Measurements from ENCODE around the gene GCNA. TPM values are rescaled to one million over a fixed set of nuclear protein-coding genes. Genes with fewer than 3 reads are reported as not detected.

GCNA gene
- total RNA-seq, 4 donors from 2014 or later = 0.67 to 3.8 (median 0.98) TPM

GRCh38 chrX:71542411-71542810 lies 35.8 kb upstream of the GCNA start:
- no peak for DNase-seq (ENCODE audit: low spot score in 2 of 2)
- TF ChIP-seq, protein P1, sequence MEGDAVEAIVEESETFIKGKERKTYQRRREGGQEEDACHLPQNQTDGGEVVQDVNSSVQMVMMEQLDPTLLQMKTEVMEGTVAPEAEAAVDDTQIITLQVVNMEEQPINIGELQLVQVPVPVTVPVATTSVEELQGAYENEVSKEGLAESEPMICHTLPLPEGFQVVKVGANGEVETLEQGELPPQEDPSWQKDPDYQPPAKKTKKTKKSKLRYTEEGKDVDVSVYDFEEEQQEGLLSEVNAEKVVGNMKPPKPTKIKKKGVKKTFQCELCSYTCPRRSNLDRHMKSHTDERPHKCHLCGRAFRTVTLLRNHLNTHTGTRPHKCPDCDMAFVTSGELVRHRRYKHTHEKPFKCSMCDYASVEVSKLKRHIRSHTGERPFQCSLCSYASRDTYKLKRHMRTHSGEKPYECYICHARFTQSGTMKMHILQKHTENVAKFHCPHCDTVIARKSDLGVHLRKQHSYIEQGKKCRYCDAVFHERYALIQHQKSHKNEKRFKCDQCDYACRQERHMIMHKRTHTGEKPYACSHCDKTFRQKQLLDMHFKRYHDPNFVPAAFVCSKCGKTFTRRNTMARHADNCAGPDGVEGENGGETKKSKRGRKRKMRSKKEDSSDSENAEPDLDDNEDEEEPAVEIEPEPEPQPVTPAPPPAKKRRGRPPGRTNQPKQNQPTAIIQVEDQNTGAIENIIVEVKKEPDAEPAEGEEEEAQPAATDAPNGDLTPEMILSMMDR (IDR thresholded peaks at IDR 0.05) = no peak
- no peak for TF ChIP-seq POLR2A (IDR thresholded peaks at IDR 0.05)
- 58 to 62% methylated on average over 1 of the region's 1 CpG for WGBS, 2 donors
- intact Hi-C loops (cut with DNase I; ENCODE audit: low total_unique reads) = no loop called here
- no peak overlapping the region for H3K4me3 ChIP-seq (ENCODE audit: low read depth, poor library complexity, severe bottlenecking)

GRCh38 chrX:71542825-71543224 lies 35.4 kb upstream of the GCNA start:
- intact Hi-C loops (cut with DNase I; ENCODE audit: low total_unique reads) = no loop called here
- TF ChIP-seq POLR2A (IDR thresholded peaks at IDR 0.05) = no peak
- DNase-seq (ENCODE audit: low spot score in 2 of 2) = no peak
- WGBS, 2 donors = 76 to 81% methylated on average over 2 of the region's 2 CpGs
- H3K4me3 ChIP-seq (ENCODE audit: low read depth, poor library complexity, severe bottlenecking) = no peak overlapping the region

- H3K4me3 ChIP-seq (ENCODE audit: low read depth, poor library complexity, severe bottlenecking) = no peak overlapping the region
- TF ChIP-seq, protein P1 (IDR thresholded peaks at IDR 0.05) = no peak
- no peak for TF ChIP-seq POLR2A (IDR thresholded peaks at IDR 0.05)
- 12 to 52% methylated on average over 2 of the region's 2 CpGs for WGBS, 2 donors
- intact Hi-C loops (cut with DNase I; ENCODE audit: low total_unique reads) = no loop called here
- DNase-seq (ENCODE audit: low spot score in 2 of 2) = no peak
Measured at GRCh38 chrX:71543316-71543715, 34.9 kb upstream of the GCNA start.

- 89 to 94% methylated on average over 7 of the region's 7 CpGs for WGBS, 2 donors
- no peak for DNase-seq (ENCODE audit: low spot score in 2 of 2)
- intact Hi-C loops (cut with DNase I; ENCODE audit: low total_unique reads) = no loop called here
- no peak overlapping the region for H3K4me3 ChIP-seq (ENCODE audit: low read depth, poor library complexity, severe bottlenecking)
- TF ChIP-seq POLR2A (IDR thresholded peaks at IDR 0.05) = no peak
- TF ChIP-seq, protein P1 (IDR thresholded peaks at IDR 0.05) = no peak
Measured at GRCh38 chrX:71545364-71545763, 32.9 kb upstream of the GCNA start.

GRCh38 chrX:71546879-71547278 lies 31.4 kb upstream of the GCNA start:
- 92 to 94% methylated on average over 13 of the region's 13 CpGs for WGBS, 2 donors

GRCh38 chrX:71547339-71547738 lies 30.9 kb upstream of the GCNA start:
- TF ChIP-seq POLR2A (IDR thresholded peaks at IDR 0.05) = no peak
- TF ChIP-seq, protein P1 (IDR thresholded peaks at IDR 0.05) = no peak
- intact Hi-C loops (cut with DNase I; ENCODE audit: low total_unique reads) = no loop called here
- DNase-seq (ENCODE audit: low spot score in 2 of 2) = no peak
- H3K4me3 ChIP-seq (ENCODE audit: low read depth, poor library complexity, severe bottlenecking) = no peak overlapping the region
- 87 to 95% methylated on average over 7 of the region's 7 CpGs for WGBS, 2 donors

More at GRCh38 chrX:71546879-71547278, 31.4 kb upstream of the GCNA start:
- DNase-seq (ENCODE audit: low spot score in 2 of 2) = no peak
- intact Hi-C loops (cut with DNase I; ENCODE audit: low total_unique reads) = no loop called here
- no peak overlapping the region for H3K4me3 ChIP-seq (ENCODE audit: low read depth, poor library complexity, severe bottlenecking)
- TF ChIP-seq, protein P1 (IDR thresholded peaks at IDR 0.05) = no peak
- no peak for TF ChIP-seq POLR2A (IDR thresholded peaks at IDR 0.05)
